ENCODE results near the gene YEATS2. TPM values are rescaled to one million over a fixed set of nuclear protein-coding genes. Genes with fewer than 3 reads are reported as not detected.

Gene YEATS2
- total and polyA plus RNA-seq, 8 donors, result 3.1 to 68.8 (median 20.0) TPM

- DNase-seq, result no peak
- intact Hi-C loops (cut with DNase I; ENCODE audit: low total_unique reads), result no loop called here
- Histone ChIP-seq H3K4me1 (no peaks in the 10 kb centered on the region), H3K27ac (no peak overlapping the region), H3K36me3 (peaks cover 0 to 59% (median 47%) of the 10 kb centered on the region in 4 donors), H3K27me3 (no peaks in the 10 kb centered on the region), H3K4me3 (no peak overlapping the region), H3K9me3 (no peaks in the 10 kb centered on the region)
- 88 to 89% (median 88%) methylated on average over 16 of the region's 16 CpGs for WGBS, 5 donors
- TF ChIP-seq, protein P1, sequence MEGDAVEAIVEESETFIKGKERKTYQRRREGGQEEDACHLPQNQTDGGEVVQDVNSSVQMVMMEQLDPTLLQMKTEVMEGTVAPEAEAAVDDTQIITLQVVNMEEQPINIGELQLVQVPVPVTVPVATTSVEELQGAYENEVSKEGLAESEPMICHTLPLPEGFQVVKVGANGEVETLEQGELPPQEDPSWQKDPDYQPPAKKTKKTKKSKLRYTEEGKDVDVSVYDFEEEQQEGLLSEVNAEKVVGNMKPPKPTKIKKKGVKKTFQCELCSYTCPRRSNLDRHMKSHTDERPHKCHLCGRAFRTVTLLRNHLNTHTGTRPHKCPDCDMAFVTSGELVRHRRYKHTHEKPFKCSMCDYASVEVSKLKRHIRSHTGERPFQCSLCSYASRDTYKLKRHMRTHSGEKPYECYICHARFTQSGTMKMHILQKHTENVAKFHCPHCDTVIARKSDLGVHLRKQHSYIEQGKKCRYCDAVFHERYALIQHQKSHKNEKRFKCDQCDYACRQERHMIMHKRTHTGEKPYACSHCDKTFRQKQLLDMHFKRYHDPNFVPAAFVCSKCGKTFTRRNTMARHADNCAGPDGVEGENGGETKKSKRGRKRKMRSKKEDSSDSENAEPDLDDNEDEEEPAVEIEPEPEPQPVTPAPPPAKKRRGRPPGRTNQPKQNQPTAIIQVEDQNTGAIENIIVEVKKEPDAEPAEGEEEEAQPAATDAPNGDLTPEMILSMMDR (IDR thresholded peaks at IDR 0.05), result no peak
- TF ChIP-seq EP300 (IDR thresholded peaks at IDR 0.05), result no peak
- TF ChIP-seq POLR2A (IDR thresholded peaks at IDR 0.05), result no peak
- TF ChIP-seq POLR2AphosphoS5 (IDR thresholded peaks at IDR 0.05), result no peak
Measured at GRCh38 chr3:183745300-183746098, 47.9 kb downstream of the YEATS2 start.

DNA sequence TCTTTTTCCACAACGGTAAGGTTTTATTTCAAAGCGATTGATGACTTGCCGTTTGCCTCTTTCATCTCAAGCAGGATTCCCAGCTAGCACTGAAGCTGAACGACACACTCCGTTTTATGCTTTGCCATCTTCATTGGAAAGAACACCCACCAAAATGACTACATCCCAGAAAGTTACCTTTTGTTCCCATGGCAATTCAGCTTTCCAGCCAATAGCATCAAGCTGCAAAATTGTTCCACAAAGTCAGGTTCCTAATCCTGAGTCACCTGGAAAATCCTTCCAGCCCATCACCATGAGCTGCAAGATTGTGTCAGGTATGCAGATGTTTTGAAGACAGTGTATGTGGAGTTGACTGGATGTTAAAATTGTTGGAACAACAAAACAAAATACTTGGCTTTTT, 56.5 kb downstream of the YEATS2 start:
- Histone ChIP-seq H3K27ac (no peak overlapping the region), H3K27me3 (no peaks in the 10 kb centered on the region), H3K4me1 (no peaks in the 10 kb centered on the region), H3K4me3 (no peak overlapping the region), H3K9me3 (no peaks in the 10 kb centered on the region), H3K36me3 (peaks cover 10 to 90% (median 87%) of the 10 kb centered on the region in 4 donors)
- no peak for DNase-seq
- intact Hi-C loops (cut with DNase I; ENCODE audit: low total_unique reads), result no loop called here
- WGBS, 5 donors, result 89 to 97% (median 95%) methylated on average over 5 of the region's 5 CpGs
- no peak for TF ChIP-seq EP300 (IDR thresholded peaks at IDR 0.05)
- TF ChIP-seq POLR2AphosphoS5 (IDR thresholded peaks at IDR 0.05), result no peak
- no peak for TF ChIP-seq POLR2A (IDR thresholded peaks at IDR 0.05)

DNA sequence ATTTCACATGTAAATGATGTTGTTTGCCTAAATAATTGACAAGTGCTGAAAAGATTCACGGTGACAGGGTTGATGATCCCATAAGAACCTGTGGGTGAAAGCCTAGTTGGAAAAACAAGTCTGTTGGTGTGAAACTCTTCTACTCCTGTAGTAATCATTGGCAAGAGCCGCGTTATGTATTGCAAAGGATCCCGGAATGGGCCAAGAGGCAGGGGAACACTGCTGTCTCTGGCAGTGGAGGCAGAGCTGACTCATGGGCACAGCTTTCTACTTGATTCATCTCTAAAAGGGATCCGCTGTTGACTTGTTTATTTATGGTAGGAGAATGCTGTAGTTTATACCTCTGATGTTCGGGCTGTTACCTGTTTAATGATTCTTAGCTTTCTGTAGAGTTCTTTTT, 64.7 kb downstream of the YEATS2 start:
- peaks cover 9 to 68% (median 65%) of the 10 kb centered on the region in 4 donors for H3K36me3 ChIP-seq
- intact Hi-C loops (cut with DNase I; ENCODE audit: low total_unique reads), result no loop called here
- H3K4me1 ChIP-seq, result peaks cover 0 to 25% (median 10%) of the 10 kb centered on the region in 4 donors
- no peaks in the 10 kb centered on the region for H3K9me3 ChIP-seq
- H3K27me3 ChIP-seq, result no peaks in the 10 kb centered on the region
- H3K27ac ChIP-seq, result no peak overlapping the region
- DNase-seq, result no peak
- H3K4me3 ChIP-seq, result no peak overlapping the region
- WGBS, 5 donors, result 93 to 98% (median 97%) methylated on average over 6 of the region's 6 CpGs
- TF ChIP-seq POLR2A (IDR thresholded peaks at IDR 0.05), result no peak
- TF ChIP-seq EP300 (IDR thresholded peaks at IDR 0.05), result no peak
- TF ChIP-seq POLR2AphosphoS5 (IDR thresholded peaks at IDR 0.05), result no peak
- TF ChIP-seq, protein P1 (IDR thresholded peaks at IDR 0.05), result no peak

GRCh38 chr3:183764847-183765731, 67.5 kb downstream of the YEATS2 start:
- intact Hi-C loops (cut with DNase I; ENCODE audit: low total_unique reads), result loop anchor here (5.0 kb wide), 1 partner anchor 298 kb away; no protein-coding TSS in a partner anchor
- peak in 2 of 3 donors; percentile 65 to 71 for TF ChIP-seq POLR2AphosphoS5 (IDR thresholded peaks at IDR 0.05)
- TF ChIP-seq POLR2A (IDR thresholded peaks at IDR 0.05), result no peak
- H3K27ac ChIP-seq, result no peak overlapping the region
- no peak overlapping the region for H3K4me3 ChIP-seq
- DNase-seq, result peak in 1 of 2 donors; percentile 3
- H3K4me1 ChIP-seq, result peaks cover 0 to 25% (median 11%) of the 10 kb centered on the region in 4 donors
- 71 to 81% (median 73%) methylated on average over 7 of the region's 7 CpGs for WGBS, 5 donors
- H3K27me3 ChIP-seq, result no peaks in the 10 kb centered on the region
- no peaks in the 10 kb centered on the region for H3K9me3 ChIP-seq
- peaks cover 13 to 61% (median 57%) of the 10 kb centered on the region in 4 donors for H3K36me3 ChIP-seq

DNA sequence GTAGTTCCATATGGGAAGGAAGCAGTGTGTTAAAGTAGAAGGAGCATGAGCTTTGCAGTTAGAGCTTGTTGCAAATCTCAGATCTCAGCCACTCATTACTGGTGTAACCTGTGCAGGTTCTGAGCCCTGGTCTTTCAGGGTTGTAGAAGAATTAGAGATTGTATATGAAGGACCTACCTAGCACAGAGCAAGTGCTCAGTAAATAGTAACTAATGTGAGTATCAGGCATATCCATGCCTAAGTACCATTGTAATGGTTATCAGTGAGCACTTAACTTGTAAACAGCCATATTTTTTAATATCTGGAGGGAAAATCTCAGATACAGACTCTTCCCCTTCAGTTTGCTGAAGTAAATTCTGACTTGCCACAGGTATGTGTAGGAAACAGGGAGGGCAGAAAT, 68.5 kb downstream of the YEATS2 start:
- Histone ChIP-seq H3K27ac (no peak overlapping the region), H3K4me3 (no peak overlapping the region), H3K27me3 (no peaks in the 10 kb centered on the region), H3K4me1 (peaks cover 0 to 25% (median 11%) of the 10 kb centered on the region in 4 donors), H3K9me3 (no peaks in the 10 kb centered on the region), H3K36me3 (peaks cover 13 to 53% (median 50%) of the 10 kb centered on the region in 4 donors)
- TF ChIP-seq, protein P1 (IDR thresholded peaks at IDR 0.05), result no peak
- TF ChIP-seq POLR2AphosphoS5 (IDR thresholded peaks at IDR 0.05) (no peak), EP300 (IDR thresholded peaks at IDR 0.05) (no peak), POLR2A (IDR thresholded peaks at IDR 0.05) (no peak)
- intact Hi-C loops (cut with DNase I; ENCODE audit: low total_unique reads), result loop anchor here (5.0 kb wide), 1 partner anchor 299 kb away; no protein-coding TSS in a partner anchor
- no peak for DNase-seq

Data from stomach (tissue), 9 donors.